Measurements from ENCODE around the gene CLEC11A.

DNA sequence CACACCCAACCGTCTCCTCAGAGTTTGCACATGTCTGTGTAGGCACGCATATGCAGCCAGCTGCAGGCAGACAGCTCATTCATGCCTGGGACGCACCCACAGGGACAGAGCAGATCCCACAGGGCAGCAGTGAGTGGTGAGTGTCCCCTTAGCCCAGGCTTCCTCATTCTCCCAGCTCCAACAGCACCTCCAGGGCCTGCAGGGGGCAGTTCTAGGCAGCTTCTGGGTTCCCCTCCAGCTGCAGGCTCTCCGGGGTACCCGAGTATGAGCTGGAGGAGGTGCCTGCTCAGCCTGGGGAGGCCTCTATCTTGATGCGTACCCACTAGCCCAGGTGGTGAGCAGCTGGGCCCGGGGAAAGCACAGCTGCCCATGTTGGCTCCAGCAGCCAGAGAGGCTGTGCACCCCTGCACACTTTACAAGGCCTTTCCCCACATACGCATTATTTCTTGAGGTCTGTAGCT is 2.2 kb upstream of the CLEC11A start:
- TF ChIP-seq, protein P1, sequence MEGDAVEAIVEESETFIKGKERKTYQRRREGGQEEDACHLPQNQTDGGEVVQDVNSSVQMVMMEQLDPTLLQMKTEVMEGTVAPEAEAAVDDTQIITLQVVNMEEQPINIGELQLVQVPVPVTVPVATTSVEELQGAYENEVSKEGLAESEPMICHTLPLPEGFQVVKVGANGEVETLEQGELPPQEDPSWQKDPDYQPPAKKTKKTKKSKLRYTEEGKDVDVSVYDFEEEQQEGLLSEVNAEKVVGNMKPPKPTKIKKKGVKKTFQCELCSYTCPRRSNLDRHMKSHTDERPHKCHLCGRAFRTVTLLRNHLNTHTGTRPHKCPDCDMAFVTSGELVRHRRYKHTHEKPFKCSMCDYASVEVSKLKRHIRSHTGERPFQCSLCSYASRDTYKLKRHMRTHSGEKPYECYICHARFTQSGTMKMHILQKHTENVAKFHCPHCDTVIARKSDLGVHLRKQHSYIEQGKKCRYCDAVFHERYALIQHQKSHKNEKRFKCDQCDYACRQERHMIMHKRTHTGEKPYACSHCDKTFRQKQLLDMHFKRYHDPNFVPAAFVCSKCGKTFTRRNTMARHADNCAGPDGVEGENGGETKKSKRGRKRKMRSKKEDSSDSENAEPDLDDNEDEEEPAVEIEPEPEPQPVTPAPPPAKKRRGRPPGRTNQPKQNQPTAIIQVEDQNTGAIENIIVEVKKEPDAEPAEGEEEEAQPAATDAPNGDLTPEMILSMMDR (conservative IDR thresholded peaks at IDR 0.05; ENCODE audit: low read length) = 0 out of 2 replicates have a peak, but pooled peaks have one; percentile 18
- no peak for TF ChIP-seq EZH2phosphoT487 (IDR thresholded peaks at IDR 0.05; ENCODE audit: borderline replicate concordance, low read depth, low read length)

Data from OCI-LY7 (cell line).